EL (cell line): ENCODE measurements around the gene UGT1A3.

ENCODE experiments used
- DNase-seq: peaks from one replicate; pipeline ENCODE4 v3.0.0-alpha.2; 2016

The UGT1A3 gene

DNA sequence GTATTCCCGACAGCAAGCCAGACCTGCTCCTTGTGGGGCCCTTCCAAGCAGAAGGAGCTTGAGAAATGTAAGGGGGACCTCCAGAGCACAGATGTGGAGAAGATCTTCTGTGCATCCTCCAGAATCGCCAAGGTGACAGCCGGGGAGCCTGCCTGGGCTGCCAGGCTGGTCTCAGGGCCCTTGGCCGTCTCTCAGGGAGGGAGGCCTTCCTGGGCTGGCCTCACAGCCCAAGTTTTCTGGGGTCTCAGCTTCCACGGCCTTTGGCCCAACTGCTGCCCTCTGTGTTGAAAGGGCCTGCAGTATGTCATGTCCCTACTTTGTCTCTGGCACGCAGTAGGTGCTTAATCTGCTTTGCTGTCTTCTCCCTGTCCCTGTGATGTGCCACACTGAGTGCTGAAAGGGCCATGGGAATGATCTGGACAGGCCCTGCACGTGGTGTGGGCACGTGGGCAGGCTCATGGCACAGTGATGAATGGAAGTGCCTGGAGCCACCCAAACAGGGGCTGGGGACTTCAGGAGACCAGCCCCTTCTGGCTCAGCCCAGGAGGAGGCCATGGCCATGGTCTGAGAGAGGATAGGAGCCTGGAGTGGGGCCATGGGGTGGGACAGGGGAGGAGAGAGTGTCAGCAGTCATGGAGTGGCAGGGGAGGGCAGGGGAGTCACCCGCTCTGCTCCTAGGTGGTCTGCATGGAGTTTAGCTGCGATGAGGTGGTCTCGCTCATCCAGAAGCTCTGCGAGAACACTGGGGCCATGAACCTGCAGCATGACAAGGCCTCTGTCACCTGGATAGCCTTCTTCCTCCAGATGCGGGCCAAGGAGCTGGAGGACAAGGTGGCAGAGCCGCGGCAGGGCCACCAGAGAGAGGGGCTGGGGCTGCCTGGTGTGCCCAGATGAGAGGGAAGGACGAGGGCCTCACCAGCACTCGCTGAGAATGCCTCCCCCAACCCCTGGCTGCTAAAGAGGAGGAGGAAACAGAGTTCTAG is 90.1 kb downstream of the UGT1A3 start:
- no peak for DNase-seq

- no peak for DNase-seq
Measured at GRCh38 chr2:233819884-233820773, 91.3 kb downstream of the UGT1A3 start.

DNA sequence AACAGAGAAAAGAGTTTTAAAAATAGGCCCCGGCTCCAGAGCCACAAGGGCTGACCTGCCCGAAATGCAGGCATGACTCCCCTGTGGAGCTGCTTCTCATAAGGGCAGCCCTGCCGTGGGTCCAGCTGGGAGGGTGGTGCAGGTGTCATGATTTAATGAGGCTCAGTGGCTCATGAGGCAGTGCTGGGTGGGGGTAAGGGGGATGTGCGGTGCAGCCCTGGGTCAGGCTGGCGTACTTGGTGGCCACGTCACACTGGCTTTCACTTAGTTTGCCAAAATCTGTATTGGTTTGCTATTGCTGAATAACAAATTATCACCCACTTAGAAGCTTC is 91.9 kb downstream of the UGT1A3 start:
- no peak for DNase-seq

- no peak for DNase-seq
Measured at GRCh38 chr2:233821196-233821595, 92.4 kb downstream of the UGT1A3 start.

DNA sequence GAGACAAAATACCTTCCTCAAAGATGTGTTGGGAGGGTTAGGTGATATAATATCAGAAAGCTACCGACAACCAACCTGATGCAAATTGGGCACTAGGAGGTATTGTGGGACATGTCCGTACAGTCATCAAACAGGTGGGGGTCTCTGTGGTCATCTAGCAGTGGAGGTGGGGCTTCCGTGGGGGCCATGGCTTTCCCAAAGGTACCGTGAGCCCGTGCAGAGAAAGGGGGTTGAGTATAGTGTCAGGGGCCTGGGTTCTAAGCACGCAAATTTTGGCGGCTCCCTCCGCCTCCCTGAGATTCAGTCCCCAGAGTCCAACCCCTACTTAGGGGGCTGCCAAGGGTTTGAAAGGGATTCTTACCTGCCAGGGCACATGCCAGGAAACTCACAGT is 92.9 kb downstream of the UGT1A3 start:
- no peak for DNase-seq

- DNase-seq: no peak
Measured at GRCh38 chr2:233822101-233822771, 93.4 kb downstream of the UGT1A3 start.
